NCI-H2227 (cell line): Measurements from ENCODE around the gene RSAD2.
A peak's percentile ranks its signal among the peaks of the same experiment; 100 is the strongest.

ENCODE experiments used
- DNase-seq: peaks from one replicate; lab custom pipeline; 2025; ENCODE audit not compliant: unreplicated experiment; lab: John Stamatoyannopoulos, UW

RSAD2 gene

DNA sequence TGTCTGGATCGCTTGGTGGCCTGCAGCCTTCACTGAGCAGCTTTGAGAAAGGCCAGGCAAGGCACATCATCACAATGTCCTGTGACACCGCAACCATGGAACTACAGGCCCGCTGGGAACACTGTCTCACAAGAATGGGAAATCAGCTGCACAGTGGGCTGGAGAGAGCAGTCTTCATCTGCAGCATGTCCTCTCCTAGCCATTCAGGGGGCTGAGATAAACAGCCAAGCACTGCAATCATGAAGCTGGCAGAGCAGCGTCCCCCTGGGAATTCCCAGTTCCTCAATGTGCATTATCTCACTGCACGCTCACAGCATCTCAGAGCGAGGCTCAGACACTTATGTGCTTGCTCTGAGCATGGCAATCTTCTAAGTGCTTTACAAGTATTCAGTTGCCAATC, 13.8 kb upstream of the RSAD2 start:
- DNase-seq = peak; percentile 44

DNA sequence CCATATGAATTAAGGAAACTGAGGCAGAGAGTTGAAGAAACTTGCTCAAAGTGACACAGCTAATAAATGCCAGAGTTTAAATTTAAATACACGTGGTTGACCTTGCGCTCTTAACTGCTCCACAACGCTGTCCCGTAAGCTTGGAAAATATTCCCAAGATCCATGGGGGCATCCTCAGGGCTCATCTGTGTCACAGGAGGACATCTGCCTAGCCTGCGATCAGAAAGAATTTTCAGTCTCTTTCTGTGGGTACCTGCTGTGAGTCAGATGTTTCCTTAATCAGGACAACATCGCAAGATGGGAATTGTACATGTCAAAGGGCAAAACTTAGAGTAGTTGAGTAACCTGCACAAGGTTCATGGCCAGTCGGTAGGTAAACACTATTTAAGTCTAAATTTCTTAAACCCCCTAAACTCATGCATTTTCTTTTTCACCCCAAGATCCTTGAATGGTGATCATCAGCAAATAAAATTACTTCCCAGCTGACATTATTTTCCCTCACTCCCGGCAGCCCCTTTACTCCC, 13.3 kb upstream of the RSAD2 start:
- no peak for DNase-seq

DNA sequence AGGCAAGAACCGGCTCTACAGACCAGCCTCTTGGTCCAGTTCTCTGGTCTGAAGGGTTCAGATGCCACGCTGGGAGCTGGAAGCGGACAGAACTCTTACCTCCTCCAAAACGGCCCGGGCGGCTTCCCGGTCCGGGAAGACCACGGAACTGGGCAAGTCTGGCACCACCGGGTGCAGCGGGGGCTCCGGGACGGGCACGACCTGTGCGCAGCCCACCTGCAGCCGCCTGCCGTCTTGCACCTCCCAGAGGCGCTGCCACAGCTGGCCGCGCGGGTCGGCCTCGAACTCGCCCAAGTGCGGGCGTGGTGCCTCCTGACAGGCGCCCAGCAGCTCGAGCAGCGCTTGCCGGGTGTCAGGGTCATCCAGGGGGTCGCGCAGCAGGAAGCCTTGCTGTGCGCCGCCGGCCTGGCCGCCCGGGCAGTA, 12.6 kb upstream of the RSAD2 start:
- DNase-seq = no peak

DNA sequence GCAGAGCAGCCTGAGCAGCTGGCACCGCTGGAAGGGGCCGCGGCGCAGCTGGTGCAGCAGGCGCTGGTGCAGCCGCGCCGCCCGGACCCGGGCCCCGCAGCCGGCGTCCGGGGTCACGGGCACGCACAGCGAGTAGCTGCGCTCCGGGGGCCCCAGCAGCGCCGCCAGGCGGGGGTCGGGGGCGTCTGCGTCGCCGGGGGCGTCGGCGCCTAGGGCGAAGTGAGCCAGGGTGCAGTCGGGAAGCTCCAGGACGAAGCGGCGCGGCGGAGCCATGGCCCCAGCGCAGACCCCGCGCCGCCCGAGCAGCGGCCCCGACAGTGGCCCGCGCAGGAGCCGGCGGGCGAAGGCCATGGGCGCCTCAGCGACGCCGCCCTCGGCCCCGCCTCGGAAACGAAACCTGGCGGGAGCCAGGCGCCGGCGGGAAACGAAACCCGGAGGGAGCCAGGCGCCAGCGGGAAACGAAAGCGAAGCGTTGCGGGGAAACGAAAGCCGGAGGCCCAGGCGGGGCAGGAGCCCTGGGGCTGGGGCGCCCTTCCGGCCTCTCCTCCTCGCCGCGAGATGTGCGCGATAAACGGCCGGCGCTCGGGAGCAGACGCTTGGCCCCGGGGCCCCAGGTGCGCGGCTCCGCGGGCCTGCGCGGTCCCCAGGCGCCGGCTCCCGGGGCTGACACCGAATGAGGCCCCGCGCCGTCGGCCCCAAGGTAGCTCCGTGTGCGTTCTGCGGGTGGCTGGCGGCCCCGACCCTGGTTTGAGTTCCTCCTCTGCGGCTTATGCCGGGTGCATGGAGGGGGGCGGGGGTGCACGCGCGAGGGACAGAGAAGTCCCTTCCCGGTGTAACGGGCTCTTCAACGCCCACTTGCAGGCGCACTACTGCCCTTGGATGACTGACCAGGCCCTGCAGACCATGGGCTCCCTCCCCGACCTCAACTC, 12.0 kb upstream of the RSAD2 start, which contains the start of gene CMPK2:
Gene CMPK2, minus strand, starts transcription at position 562 of the 929 bp plus-strand sequence. Its CDS starts 211 bp downstream, at position 351.
- DNase-seq = peak; percentile 73

DNA sequence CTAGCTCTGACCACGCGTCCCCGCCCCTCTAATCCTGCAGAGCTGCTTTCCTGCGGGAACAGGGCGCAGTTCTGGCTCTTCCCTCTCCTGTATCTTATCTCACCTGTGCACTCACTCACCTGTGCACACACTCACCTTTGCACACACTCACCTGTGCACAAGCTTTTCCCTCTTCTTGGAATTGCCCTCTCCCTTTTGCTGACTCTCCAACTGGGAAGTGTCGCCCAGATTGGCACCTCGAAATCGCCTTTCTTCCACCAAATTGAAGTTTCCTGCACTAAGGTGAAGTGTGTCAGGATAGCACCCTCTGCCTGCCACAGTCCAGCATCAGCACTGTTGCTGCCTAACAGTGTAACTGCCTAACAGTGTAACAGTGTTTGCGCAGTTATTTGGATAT, 11.3 kb upstream of the RSAD2 start:
- peak; percentile 37 for DNase-seq

DNA sequence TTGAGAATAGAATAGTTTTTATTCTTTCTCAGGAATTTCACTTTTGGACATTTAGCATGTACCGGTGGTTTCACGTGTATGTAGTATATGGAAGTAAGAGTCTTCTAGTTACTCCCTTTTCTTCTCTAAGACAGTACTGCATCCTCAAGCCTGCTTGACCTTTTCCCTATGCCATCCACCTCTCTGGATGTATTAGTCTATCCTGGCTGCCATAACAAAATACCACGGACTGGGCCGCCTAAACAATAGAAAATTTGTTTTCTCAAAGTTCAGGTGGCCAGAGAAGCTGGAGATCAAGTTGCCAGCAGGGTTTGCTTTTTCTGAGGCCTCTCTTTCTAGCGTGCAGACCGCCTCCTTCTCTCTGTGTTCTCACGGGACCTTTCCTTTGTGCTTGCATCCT, 10.6 kb upstream of the RSAD2 start:
- no peak for DNase-seq

DNA sequence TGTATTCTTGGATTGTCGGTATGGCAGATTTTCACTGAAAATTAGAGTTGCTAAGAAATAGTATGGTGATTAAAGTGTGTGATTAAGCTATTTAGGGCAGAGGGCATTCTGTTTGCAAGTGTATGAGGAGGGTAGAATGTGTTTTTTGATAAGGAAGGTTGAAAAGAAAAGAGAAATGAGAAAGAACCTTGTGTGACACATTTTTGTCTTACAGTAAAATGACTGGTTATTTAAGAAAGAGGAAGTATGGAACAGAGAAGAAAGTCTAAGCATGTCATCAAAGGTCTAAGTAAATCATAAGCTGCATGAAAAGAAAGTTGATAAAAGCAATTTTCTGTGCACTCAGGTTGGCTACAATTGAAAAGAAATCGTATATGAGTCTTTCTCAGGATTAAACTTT, 5.2 kb upstream of the RSAD2 start:
- no peak for DNase-seq

DNA sequence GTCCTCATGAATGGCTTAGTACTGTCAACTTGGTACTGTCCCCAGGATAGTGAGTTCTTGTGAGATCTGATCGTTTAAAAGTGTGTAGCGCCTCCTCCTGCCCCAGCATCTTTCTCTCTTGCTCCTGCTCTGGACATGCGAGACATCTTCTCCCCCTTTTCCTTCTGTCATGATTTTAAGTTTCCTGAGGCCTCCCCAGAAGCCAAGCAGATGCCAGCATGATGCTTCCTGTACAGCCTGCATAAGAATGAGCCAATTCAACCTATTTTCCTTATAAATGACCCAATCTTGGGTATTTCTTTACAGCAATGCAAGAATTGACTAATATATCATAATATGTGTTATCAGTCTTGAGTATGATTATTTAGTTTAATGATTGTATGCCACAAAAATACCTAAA, 3.5 kb upstream of the RSAD2 start:
- DNase-seq = no peak

DNA sequence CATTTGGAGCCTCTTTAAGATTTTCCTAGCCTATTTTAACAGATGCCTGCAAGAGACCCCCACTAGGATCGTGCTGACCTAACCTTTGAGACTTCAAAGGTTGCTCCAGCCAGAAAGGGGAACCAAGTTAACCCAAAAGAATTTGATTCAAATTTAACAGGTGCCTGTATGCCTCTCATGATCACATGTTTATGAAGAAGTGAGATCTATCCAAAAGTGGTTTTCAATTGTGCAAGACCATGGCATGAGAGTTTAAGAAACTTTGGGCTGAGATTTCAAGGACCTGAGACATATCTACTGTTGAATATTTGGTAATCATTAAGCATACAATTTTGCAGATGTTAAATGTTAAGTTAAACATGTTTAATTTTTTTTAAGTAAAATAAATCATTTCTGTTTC, 1.3 kb upstream of the RSAD2 start:
- DNase-seq = no peak

DNA sequence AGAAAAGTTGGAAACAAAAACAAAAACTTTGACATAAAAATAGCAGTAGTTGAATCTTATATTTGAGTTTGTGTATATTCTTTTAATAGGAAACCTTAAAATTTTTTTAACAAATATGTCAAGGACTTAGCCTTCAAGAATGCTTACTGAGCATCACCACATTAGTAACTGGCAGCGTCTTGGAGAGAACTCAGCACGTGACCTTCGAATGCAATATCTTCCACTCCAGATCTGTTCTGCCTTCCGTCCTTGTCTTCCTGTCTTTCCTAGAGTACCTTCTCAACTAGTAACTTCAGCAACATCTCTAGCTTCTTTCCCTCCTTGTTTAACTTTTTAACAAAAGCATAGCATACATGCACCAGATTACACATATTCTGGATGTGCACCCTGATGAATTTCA, 972 bp downstream of the RSAD2 start:
- no peak for DNase-seq

DNA sequence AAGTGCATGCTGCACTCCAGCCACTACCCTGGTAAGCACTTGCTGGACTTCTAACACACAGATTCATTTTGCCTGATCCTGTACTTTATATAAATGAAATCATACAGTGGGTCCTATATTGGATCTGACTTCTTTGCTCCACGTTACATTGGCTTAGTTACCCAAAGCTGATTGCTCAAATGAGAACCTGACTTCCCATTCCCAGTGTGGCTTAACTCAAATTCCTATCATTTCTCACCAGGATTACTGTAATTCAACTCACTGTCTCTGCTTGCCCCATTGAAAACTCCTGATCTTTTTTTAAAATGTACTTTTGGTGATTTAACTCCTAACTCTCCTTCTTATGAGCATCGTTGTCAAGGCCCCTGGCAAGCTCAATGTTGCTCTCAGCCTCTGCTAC, 1.4 kb downstream of the RSAD2 start:
- no peak for DNase-seq

DNA sequence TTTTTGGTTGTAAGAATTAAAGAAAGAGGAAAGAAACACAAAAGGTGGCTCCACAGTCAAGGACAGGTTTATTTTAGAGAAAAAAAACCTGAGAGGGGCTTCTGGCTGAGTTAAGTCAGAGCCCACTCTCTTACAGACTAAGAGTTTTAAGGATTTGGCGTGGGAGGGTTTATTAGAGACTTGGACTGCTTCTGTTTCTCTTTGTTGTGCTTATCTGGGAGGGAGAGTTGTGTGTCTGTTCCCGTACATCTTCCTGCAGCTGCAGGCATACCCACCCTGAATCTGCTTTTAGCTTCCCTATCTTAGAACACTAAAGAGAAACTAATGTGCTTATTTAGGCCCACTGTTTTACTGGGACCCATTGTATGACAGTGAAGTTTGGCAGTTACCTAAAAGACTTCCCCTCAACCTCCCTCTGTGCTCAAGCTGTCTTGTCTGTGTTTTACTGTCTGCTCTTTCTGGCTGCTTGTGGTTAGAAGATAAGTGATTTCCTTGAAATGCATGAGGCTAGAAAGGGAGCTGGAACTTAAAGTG, 2.7 kb downstream of the RSAD2 start:
- DNase-seq = no peak

DNA sequence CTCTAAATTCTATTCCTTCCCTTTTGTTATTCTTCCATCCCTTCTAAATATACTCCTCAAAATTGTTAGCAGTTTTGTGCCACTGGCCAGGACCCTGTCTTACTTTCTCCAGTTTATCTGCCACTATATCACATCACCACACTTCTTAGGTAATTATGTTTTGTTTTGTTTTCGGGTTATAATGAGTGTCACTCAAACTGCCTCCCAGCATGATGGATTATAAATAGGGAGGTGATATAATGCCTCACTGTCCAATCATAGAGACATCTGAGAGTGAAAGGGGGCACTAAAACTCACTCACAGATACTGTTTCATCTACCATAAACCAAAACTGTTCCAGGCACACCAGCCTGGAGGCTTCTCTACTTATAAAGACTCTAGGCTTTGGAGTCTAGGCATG, 3.5 kb downstream of the RSAD2 start:
- no peak for DNase-seq

DNA sequence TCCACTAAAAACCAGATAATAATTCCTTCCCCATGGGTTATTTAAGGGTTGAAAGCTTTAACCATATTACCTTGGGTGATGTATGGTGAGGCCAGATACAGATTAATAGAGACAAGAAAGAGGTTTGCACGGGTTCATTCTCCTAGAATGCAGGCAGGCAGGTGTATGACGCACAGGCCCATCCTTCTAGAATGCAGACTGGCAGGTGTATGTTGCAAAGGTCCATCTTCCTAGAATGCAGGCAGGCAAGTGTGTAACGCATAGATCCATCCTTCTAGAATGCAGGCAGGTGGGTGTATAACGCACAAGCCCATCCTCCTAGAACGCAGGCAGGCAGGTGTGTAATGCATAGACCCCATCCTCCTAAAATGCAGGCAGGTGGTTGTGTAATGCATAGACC, 3.9 kb downstream of the RSAD2 start:
- DNase-seq = no peak

DNA sequence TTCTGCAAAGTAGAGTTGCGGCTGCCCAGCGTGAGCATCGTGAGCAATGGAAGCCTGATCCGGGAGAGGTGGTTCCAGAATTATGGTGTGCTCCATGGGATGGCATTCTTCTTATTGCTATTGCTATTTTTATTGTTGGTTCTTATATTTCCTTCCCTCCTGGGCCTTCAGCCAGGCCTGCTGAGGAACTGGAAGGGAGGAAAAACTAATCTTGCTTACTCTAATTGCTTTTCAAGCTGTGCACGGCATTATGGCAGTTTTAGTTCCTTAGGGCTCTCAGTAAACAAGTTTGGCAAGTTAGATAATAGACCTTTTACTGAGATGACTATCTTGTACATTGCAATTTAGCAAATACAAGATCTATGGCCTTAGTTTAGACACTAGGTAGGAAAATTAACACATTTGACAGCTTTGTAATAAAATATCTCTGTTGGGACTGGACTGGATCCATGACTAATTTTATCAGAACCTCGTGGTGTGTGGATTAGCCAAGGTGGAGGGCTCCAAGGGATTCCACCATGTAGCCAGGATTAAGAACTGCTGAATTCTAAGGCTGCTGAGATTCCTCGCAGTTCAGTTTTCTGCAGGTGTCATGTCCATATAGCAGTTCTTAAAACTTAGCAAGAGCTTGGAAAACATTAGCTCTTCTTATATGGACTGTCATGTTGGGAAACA, 6.0 kb downstream of the RSAD2 start:
- DNase-seq = peak; percentile 42

DNA sequence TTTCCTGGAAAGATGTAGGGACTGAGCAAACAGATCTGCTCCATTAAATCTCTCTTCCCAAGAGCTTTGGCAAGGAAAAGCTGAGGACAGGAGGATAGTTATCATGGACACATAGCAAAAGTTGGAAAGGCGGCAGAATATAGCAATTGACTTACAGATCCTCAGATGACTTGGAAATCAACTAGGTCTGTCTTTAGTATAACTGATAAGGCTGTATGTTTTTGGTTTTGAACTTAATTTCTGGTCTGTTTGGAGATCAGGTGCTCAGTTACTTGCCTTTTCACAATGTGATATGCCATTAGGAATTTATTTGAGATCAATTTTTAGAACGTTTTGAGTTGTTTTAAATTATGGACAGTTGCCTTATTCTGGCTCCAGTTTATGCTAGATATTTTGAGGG, 8.0 kb downstream of the RSAD2 start:
- DNase-seq = no peak

DNA sequence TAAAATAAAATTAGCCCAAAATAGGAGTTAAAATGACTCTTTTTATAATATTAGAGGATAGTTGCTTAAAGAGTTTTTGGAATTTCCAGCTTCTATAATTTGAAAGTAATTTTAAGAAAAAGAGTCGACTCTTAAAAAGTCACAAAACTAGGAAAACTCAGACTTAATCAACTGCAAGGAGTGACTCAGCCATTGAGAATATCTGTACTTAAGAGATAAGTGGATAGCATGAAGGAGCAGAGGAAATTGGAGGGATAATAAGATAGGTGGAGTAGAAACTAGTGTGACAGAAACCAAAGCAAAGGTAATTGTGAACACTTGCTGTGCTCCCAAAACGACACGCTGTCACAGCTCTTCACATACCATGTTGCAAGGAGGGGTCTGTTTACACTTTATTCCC, 8.4 kb downstream of the RSAD2 start:
- DNase-seq = peak; percentile 11

DNA sequence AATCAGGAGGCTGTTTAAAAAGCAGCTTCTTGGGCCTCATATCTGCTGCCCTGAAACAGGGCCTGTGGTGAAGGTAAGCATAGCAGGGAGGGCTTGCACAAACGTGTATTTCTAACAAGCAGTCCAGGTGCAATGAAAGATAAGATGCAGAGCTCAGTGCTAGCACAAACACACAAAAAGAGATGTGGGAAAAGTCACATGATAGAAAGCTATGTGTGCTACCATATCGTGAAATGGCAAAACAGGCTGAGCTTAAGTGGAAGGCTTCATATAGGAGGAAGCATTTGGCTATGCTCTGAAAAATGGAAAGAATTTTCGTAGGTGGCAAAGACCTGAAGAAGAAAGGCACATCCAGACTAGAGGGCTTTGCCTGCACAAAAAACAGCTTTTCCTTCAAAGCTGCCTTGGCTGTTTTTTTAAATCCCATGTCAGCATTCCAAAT, 10.2 kb downstream of the RSAD2 start:
- no peak for DNase-seq

DNA sequence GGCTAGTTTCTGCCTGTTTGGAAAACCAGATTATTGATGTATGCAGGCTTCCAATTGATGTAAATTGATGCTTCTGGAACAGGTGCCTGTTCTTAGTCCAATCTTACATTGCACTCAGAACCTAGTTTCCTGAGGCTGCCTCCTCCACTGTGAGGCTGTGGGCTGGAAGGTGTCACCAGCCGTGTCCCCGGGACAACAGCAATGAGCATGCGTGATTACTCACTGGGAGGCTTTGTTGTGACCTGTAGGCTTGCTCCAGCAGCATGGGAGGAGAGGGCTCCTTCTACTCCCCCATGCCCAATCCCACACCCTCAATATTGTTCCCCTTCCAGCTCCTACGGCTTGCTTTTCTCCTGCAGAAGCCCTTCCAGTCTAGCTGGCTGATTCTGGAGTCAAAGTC, 11.1 kb downstream of the RSAD2 start:
- no peak for DNase-seq

DNA sequence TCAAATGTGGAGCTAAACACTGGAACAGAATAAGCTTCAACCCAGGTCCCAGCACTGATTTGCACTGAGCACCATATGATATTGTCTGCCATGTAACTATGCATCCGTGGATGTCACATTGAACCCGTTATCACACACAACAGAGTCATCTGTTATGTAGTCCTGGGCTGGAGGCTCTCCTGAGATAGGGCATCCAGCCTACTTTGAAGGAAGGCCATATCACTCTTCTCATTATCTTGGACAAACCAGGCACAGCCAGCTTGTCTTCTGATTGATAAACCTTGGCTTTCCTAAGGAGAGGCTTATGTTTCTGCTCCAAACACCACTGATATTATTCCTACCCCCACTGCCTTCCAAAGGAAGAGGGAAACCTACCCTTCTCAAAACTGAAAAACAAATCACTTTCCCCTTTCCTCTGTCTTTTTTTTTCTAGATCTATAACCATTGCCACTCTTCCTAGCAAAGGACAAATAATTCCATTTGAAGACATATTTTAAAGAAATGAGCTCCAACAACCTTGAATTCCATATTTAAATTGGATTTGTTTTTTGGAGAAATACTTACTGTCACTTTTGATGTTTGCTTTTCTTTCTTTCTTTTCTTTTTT, 16.4 kb downstream of the RSAD2 start:
- no peak for DNase-seq
